HG03442 (cell line): ENCODE results near the gene RIIAD1.
A peak's percentile ranks its signal among the peaks of the same experiment; 100 is the strongest.
"Not testable (repeated sequence)": the region's sequence is repeated elsewhere in the genome, so short reads cannot be mapped to it uniquely, and the experiment has no call there.

Source experiments
- ATAC-seq: cut with Tn5 transposase; IDR thresholded peaks from one replicate; pipeline ENCODE4 v1.9.1; 2021; ENCODE audit warnings: mild to moderate bottlenecking, moderate library complexity; ENCODE audit not compliant: unreplicated experiment

Gene RIIAD1

GRCh38 chr1:151729966-151730291, 8.6 kb downstream of the RIIAD1 start:
- ATAC-seq = no peak

DNA sequence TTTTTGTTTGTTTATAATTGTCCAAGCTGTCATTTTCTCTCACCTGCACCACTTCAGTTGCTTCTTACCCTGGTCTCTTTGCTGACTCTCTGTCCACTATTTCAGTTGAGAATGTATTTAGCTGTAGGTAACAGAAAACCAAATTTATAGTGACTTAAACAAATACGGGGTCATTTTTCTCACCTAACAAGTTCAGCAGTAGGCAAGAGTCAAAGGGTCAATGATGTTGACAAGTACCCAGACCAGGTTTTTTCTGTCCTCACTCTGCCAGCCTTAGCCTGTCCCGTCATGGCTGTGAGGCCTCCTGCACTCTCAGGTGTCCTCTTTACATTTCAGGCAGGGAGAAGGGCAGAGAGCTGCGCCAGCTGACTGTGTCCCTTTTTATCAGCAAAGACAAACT, 11.8 kb downstream of the RIIAD1 start:
- no peak for ATAC-seq

DNA sequence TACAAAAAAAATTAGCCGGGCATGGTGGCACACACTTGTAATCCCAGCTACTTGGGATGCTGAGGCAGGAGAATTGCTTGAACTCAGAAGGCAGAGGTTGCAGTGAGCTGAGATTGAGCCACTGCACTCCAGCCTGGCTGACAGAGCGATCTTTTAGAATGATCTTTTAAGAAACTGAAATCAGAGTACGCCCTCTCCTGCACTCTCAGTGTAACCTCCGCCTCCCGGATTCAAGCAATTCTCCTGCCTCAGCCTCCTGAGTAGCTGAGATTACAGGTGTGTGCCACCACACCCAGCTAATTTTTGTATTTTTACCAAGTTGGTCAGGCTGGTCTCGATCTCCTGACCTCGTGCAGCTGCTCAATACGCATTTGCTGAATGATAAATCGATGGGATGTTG, 12.7 kb downstream of the RIIAD1 start:
- not testable (repeated sequence) for ATAC-seq

- ATAC-seq = no peak
Measured at GRCh38 chr1:151737026-151737425, 15.7 kb downstream of the RIIAD1 start.

GRCh38 chr1:151737479-151737878, 16.2 kb downstream of the RIIAD1 start:
- no peak for ATAC-seq

GRCh38 chr1:151739590-151740355, 18.5 kb downstream of the RIIAD1 start:
- ATAC-seq = no peak

DNA sequence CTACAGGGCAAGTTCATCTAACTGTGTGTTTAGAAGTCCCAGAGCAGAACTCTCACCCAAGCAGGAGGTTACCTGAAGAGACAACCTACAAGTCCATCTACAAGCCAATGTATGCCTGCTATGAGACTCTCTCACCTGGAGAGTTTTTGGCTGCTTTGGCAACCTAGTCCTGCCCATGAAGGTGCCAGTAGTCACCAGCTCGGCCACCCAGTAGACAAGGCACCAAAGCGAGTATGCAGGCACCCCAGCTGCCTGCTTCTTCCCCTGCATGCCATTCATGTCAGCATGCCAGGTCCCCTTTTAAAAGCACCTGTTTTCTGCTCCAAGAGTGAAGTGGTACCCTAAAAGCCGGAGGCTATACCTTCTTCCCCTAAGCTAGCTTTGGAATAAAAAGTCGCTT, 20.2 kb downstream of the RIIAD1 start:
- ATAC-seq = no peak

DNA sequence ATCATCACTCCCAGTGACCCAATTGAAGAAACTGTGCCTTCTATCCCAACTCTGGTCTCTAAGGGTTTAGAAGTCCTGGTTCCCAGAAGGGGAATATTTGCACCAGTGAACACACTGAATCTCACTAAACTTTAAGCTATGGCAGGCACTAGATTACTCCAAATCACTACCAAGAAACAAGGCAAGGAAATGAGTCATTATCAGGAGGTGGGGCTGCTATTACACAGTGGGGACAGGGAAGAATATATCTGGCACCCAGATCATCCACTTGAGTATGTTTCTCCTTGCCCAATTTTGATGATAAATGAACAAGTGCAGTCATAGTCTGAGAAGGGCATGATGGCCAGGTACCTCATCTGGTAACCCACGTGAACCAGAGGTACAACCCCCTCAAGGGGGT, 35.0 kb downstream of the RIIAD1 start:
- ATAC-seq = no peak

- ATAC-seq = no peak
Measured at GRCh38 chr1:151759241-151759640, 37.9 kb downstream of the RIIAD1 start.

GRCh38 chr1:151760597-151761385, 39.5 kb downstream of the RIIAD1 start:
- no peak for ATAC-seq

GRCh38 chr1:151762941-151763921, 41.9 kb downstream of the RIIAD1 start, which contains the start of gene MRPL9:
MRPL9 (minus strand) TSS chr1:151763496; CDS start chr1:151763479, 17 bp downstream.
- ATAC-seq = peak; percentile 91

DNA sequence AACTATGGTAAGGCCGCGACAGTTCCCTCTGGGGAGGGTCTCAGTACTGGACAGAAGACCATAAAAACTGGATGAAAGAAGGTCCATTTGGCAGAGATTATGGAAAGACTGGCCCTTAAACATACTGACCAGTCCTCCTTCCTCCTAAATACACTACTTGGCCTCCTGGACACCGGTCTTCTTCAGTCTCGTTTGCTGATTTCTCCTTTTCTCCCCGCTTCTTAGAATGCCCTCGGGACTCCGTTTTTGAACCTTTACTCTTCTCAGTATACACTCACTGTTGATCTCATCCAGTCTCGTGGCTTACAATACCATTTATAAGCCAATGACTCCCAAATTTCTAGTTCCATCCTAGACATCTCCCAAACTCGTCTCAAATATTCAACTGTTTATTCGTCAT, 42.7 kb downstream of the RIIAD1 start:
- no peak for ATAC-seq

GRCh38 chr1:151768351-151769066, 47.2 kb downstream of the RIIAD1 start:
- ATAC-seq = not testable (repeated sequence)

DNA sequence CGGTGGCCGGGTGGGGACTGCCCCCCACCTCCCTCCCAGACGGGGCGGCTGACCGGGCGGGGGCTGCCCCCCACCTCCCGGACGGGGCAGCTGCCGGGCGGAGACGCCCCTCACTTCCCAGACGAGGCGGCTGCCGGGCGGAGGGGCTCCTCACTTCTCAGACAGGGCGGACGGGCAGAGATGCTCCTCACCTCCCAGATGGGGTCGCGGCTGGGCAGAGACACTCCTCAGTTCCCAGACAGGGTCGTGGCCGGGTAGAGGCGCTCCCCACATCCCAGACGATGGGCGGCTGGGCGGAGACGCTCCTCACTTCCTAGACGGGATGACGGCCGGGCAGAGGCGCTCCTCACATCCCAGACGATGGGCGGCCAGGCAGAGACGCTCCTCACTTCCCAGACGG, 47.9 kb downstream of the RIIAD1 start:
- ATAC-seq = not testable (repeated sequence)

GRCh38 chr1:151773702-151774101, 52.4 kb downstream of the RIIAD1 start:
- ATAC-seq = no peak

DNA sequence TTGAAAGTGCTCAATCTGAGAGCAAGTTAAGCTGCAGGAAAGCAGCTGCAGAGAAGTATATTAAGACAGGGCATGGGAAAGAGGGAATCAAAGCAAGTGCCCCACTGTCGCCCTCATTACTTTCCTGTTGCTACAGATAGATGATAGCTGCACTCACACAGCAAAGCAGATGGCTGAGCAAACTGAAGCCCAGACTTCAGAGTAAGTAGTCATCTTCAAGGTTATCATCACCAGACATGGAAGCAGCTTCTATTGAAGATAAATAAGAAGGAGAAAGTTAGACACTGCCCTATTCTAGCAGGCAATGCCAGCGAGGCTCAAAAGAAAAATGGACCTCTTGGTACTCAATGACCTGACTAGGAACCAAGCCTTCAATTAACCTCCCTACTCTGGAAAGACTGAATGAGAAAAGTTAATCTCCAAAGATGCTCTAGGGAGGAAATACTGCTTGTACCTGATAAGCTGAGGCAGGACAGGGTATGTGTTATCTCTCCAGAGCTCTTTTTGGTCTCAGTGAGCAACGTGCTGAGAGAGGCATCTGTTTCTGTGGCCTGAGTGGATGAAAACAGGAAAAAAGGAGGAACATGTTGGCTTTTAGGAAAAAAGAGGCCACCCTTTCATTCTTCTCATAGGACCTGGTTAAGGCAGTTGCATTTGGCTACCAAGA, 53.1 kb downstream of the RIIAD1 start:
- ATAC-seq = no peak

- no peak for ATAC-seq
Measured at GRCh38 chr1:151775894-151776664, 54.8 kb downstream of the RIIAD1 start.

DNA sequence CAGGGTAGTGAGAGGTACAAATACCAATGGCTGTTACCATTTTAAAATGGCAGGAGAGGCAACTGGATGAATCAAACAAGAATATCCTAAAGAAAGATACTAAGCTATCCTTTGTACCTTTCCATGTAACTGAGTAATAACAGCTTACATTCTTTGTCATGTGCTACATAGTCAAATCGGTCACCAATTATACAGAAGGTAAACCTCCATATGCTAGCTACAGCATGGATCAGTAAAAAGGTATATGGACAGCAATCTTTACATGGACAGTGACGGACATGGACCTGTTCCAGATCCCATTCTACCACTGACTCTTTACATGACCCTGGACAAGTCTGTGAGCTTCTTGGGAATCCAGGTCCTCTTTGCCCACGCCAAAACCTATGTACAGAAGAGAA, 55.3 kb downstream of the RIIAD1 start:
- ATAC-seq = no peak

DNA sequence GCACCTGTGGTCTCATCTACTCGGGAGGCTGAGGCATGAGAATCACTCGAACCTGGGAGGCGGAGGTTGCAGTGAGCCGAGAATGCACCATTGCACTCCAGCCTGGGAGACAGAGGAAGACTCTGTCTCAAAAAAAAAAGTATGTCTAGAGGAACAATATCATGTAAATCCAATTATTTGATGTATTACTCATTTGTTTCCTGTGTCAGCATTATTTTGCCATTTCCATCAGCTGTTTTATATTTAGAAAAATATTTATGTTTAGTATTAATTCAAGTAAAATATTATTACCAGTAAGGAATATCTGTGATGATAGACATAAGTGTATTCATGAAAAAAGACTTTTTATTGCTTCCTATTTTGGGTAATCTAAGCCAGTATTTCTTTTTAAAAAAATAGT, 56.0 kb downstream of the RIIAD1 start:
- ATAC-seq = no peak
